GM23248 (cell line): Measurements from ENCODE around the gene COPA.

Source experiments
- EZH2 ChIP-seq: fragments of 200-600 bp; sonication (generic); IDR thresholded peaks from 2 replicates; pipeline ENCODE4 v1.6.1; 2018; ENCODE audit warnings: antibody characterized with exemption, mild to moderate bottlenecking; ENCODE audit not compliant: insufficient read depth, poor library complexity, severe bottlenecking
- EZH2phosphoT487 ChIP-seq: fragments of 200-600 bp; sonication (generic); IDR thresholded peaks from 2 replicates; pipeline ENCODE4 v1.6.1; 2018; ENCODE audit warnings: antibody characterized with exemption, moderate library complexity, mild to moderate bottlenecking, low read depth; ENCODE audit not compliant: insufficient read depth

DNA sequence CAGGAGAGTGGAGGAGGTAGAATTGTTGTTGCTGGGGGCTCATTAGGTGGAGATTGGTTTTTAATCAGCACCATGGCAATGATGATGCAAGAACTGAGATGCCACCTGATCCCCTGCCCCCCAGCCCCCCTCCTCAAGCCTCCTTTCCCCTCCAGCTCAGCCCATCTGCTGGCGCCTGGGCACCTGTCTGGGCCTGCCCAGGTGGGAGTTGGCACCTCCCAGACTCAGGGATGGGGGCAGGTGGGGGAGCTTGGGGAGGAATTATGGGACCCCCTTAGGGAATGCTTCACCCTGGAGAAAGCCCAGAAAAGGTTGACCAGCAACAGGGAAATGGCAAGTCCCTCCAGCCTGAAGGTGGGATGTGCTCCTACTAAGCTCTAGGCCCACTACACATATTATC is 22.3 kb upstream of the COPA start:
- TF ChIP-seq EZH2 (no peak), EZH2phosphoT487 (no peak)
